ENCODE measurements around the gene TMEM147. TPM values are rescaled to one million over a fixed set of nuclear protein-coding genes. Genes with fewer than 3 reads are reported as not detected.

The TMEM147 gene
- total and polyA plus RNA-seq, 9 donors: 61.4 to 105 (median 72.5) TPM

GRCh38 chr19:35509861-35510625 is 35.4 kb upstream of the TMEM147 start:
- H3K4me1 ChIP-seq (ENCODE audit: insufficient read depth): peaks cover 3% of the 10 kb centered on the region
- H3K36me3 ChIP-seq: no peaks in the 10 kb centered on the region
- WGBS, 3 donors: 0 to 1% (median 1%) methylated on average over 39 of the region's 39 CpGs
- intact Hi-C loops (cut with DNase I): loop anchor here in 1 of 4 donors (10.0 kb wide), 1 partner anchor 245 kb away; the partner anchor contains the start of gene USF2
- peak; percentile 83 to 91 (median 88) for DNase-seq
- TF ChIP-seq CTCF (IDR thresholded peaks at IDR 0.05) (peak; percentile 89 to 95 (median 90)), POLR2A (IDR thresholded peaks at IDR 0.05) (peak; percentile 51), EP300 (IDR thresholded peaks at IDR 0.05) (no peak)
- H3K27ac ChIP-seq: peak overlapping the region; percentile 3 to 74
- H3K9me3 ChIP-seq: no peaks in the 10 kb centered on the region
- H3K27me3 ChIP-seq: no peaks in the 10 kb centered on the region
- peak overlapping the region; percentile 37 for H3K4me3 ChIP-seq

GRCh38 chr19:35510626-35510964 is 34.8 kb upstream of the TMEM147 start:
- Histone ChIP-seq H3K36me3 (no peaks in the 10 kb centered on the region), H3K4me3 (no peak overlapping the region), H3K27me3 (no peaks in the 10 kb centered on the region), H3K27ac (no peak overlapping the region), H3K4me1 (ENCODE audit: insufficient read depth) (peaks cover 3% of the 10 kb centered on the region), H3K9me3 (no peaks in the 10 kb centered on the region)
- TF ChIP-seq CTCF (IDR thresholded peaks at IDR 0.05) (no peak), POLR2A (IDR thresholded peaks at IDR 0.05) (no peak), EP300 (IDR thresholded peaks at IDR 0.05) (no peak)
- no peak for DNase-seq
- WGBS, 3 donors: 2 to 14% (median 4%) methylated on average over 13 to 15 of the region's 15 CpGs
- intact Hi-C loops (cut with DNase I): no loop called here

GRCh38 chr19:35511337-35511736 is 34.1 kb upstream of the TMEM147 start:
- H3K27me3 ChIP-seq: no peaks in the 10 kb centered on the region
- no peak overlapping the region for H3K4me3 ChIP-seq
- intact Hi-C loops (cut with DNase I): no loop called here
- H3K9me3 ChIP-seq: no peaks in the 10 kb centered on the region
- TF ChIP-seq EP300 (IDR thresholded peaks at IDR 0.05): no peak
- TF ChIP-seq POLR2A (IDR thresholded peaks at IDR 0.05): no peak
- no peak for TF ChIP-seq CTCF (IDR thresholded peaks at IDR 0.05)
- peaks cover 3% of the 10 kb centered on the region for H3K4me1 ChIP-seq (ENCODE audit: insufficient read depth)
- no peaks in the 10 kb centered on the region for H3K36me3 ChIP-seq
- H3K27ac ChIP-seq: no peak overlapping the region
- DNase-seq: no peak
- 77 to 86% (median 84%) methylated on average over 6 to 7 of the region's 7 CpGs for WGBS, 3 donors

GRCh38 chr19:35512831-35513627 is 32.4 kb upstream of the TMEM147 start:
- no peaks in the 10 kb centered on the region for H3K27me3 ChIP-seq
- H3K27ac ChIP-seq: no peak overlapping the region
- peaks cover 3% of the 10 kb centered on the region for H3K4me1 ChIP-seq (ENCODE audit: insufficient read depth)
- no peak for TF ChIP-seq EP300 (IDR thresholded peaks at IDR 0.05)
- TF ChIP-seq POLR2A (IDR thresholded peaks at IDR 0.05): no peak
- no peak for TF ChIP-seq CTCF (IDR thresholded peaks at IDR 0.05)
- H3K36me3 ChIP-seq: no peaks in the 10 kb centered on the region
- no peaks in the 10 kb centered on the region for H3K9me3 ChIP-seq
- 74 to 80% (median 75%) methylated on average over 15 of the region's 15 CpGs for WGBS, 3 donors
- intact Hi-C loops (cut with DNase I): no loop called here
- no peak for DNase-seq
- H3K4me3 ChIP-seq: no peak overlapping the region
